HG03064 (cell line): ENCODE measurements around the gene BRD1.

Experiments used
- ATAC-seq: cut with Tn5 transposase; IDR thresholded peaks from one replicate; pipeline ENCODE4 v1.9.1; 2021; ENCODE audit warnings: low read depth; ENCODE audit not compliant: unreplicated experiment

The BRD1 gene

DNA sequence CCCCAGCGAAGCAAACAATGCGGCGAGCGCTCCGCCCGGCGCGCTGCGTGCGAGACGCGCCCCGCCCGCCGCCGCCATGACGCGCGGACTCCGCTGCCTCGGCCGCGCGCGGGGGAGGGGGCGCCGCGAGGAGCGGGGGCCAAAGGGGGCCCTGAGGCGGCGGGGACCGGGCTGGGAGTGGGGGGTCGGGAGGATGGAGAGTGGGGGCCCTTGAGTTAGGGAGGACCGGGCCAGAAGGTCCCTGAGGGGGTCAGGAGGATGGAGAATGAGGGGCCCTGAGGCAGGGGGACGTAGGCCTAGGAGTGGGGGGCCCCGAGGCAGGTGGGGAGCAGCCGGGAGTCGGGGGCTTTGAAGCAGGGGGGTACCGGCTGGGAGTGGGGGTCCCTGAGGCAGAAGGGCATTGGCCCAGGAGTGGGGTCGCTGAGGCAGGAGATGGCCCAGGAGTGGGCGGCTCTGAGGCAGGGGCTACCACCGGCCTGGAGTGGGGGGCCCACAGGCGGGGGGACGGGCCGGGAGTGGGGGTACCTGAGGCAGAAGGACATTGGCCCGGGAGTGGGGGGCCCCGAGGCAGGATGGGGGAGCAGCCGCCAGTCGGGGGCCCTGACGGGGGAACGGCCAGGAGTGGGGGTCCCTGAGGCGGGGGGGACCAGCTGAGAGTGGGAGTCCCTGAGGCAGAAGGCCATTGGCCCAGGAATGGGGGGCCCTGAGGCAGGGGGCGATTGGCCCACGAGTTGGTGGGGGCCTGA lies at the start of gene BRD1:
Gene BRD1 (minus strand): TSS at position 21 of the 746 bp plus-strand sequence. CDS start 3,556 bp downstream, outside the sequence.
- ATAC-seq = no peak

DNA sequence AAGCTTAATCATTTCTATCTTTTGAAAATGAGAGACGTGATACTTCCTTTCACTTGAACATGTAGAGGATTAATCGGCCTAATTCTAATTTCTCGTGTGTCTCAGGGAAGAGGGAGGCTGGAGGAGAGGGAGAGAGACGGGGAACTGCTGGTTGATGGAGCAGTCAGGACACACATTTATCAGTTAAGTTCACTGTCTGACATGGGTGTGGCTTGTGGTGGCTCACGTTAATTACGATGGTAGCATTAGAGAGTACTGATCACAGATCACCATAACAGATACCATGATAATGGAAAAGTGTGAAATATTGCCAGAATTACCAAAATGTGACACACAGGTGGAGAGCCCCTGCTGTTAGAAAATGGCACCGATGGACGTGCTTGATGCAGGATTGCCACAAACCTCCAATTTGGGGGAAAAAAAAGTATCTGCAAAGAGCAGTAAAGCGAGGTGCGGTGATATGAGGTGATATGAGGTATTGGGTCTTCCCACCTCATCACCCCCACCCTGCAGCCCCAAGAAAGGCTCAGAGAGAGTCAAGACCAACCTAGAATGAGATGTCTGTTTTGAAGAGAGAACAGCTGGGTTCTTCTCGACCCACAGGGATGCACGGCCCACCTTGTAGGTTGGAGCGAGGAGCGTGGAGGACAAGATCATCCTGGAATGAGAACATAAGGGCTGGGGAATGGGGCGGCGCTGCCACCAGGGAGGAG lies 45.7 kb upstream of the BRD1 start:
- no peak for ATAC-seq

DNA sequence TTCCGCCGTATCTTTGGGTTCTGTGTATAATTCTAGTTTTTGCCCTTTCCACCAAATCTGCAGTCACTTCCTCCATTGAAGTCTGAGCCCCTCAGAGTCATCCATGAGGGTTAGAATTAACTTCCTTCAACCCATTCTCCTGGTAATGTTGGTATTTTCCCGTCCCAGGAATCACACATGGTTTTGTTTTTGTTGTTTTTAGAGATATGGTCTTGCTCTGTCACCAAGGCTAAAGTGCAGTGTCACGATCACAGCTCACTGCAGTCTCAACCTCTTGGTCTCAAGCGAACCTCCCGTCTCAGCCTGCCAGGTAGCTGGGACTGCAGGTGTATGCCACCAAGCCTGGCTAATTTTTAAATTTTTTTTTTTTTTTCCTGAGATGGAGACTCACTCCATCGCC lies 44.7 kb upstream of the BRD1 start:
- ATAC-seq = no peak

DNA sequence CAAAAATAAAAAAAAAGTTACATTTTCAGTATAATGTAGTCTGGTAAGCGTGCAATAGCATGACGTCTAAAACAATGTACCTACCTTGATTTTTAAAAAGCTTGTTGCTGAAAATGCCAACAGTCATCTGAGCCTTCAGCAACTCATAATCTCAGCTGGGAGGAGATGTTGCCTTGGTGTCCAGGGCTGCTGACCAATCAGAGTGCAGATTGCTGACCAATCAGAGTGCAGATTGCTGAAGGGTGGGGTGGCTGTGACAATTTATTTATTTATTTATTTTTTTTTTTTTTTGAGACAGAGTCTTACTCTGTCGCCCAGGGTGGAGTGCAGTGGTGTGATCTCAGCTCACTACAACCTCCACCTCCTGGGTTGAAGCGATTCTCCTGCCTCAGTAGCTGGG lies 43.8 kb upstream of the BRD1 start:
- ATAC-seq = no peak

DNA sequence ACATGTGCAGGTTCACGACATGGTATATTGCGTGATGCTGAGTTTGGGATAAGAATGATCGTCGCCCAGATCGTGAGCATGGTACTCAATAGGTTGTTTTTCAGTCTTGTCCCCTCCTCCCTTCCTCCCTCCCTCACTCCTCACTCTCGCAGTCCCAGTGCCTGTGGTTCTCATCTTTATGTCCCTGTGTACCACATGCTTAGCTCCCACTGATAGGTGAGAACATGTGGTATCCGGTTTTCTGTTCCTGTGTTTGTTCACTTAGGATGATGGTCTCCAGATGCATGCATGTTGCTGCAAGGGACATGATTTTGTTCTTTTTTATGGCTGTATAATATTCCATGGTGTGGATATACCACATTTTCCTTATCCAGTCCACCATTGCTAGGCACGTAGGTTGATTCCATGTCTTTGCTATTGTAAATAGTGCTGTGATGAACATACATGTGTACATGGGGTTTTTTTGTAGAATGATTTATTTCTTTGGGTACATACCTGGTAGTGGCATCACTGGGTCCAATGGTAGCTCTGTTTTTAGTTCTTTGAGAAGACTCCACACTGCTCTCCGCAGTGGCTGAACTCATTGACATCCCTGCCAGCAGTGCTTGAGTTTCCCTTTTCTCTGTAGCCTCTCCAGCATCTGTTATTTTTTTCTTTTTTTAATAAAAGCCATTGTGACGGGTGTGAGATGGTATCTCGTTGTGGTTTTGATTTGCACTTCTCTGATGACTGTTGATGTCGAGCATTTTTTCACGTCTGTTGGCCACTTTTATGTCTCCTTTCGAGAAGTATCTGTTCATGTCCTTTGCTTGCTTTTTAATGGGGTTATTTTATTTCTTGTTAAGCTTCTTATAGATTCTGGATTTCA lies 42.4 kb upstream of the BRD1 start:
- no peak for ATAC-seq

DNA sequence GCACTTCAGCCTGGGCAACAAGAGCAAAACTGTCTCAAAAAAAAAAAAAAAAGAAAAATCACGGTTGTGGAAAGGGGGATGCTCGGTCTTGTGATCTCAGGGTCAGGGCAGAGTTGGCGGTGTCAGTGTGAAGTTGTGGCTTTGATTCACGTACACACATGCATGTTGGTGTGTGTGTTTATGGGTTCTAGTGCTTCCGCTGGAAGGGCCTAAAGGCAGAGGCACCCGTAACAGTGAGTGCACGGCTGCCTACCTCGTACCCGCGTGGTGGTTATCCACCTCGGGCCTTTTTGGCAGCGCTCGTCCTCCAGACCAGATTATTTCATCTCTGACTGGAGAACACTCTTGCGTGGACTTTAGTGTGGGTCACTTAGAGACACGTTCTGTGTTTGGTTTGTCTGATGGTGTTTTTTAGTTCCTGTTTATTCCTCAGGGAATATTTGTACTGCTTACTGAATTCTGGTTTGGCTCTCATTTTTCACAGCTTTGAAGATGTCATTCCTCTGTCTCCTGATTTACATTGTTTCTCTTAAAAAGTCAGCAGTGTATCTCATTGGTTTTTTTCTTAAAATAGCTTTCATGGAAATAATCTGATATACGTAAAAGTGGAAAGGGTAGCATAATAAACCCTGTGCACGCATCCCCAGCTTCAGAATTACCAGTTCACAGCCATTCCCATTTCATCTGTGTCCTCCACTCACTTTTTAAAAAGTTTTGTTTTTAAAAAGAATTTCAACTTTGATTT lies 41.6 kb upstream of the BRD1 start:
- ATAC-seq = no peak

DNA sequence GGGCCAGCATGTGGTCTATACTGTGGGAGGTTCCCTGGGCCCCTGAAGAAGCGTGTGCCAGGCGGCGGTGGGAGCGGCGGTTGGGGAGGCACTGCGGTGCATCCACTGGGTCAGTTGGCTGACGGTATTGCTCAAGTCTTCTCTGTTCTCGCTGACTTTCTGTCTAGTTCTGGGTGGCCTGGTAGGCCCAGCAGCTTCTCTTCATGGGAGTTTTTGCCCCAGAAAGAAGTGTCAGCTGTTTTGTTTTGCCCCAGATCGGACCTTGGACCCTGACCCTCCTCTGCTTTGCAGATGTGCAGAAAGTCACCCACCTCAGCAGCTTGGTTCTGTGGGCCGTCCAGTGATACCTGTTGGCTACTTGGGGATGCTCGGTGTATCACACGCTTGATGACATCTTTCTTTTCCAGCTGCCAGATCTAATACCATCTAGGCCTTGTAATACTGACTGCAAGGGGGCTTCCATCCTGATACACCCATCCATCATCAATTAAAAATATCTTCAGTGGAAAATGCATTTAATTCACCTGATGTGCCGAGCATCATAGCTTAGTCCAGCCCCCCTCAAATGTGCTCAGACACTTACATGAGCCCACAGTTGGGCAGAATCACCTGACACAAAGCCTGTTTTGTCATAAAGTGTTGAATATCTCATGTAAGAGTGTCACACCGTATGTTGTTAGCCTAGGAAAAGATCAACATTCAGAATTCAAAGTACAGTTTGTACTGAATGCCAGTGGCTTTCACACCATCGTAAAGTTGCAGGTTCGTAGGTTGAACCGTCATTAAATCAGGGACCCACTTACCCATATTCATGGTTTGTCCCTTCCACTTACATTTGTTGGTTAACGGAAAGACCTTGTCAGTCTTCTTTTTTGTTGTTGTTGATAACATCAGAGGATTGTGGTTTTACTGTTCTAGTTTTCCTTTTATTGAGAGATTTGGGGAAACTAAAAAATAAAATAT lies 39.9 kb upstream of the BRD1 start:
- no peak for ATAC-seq

DNA sequence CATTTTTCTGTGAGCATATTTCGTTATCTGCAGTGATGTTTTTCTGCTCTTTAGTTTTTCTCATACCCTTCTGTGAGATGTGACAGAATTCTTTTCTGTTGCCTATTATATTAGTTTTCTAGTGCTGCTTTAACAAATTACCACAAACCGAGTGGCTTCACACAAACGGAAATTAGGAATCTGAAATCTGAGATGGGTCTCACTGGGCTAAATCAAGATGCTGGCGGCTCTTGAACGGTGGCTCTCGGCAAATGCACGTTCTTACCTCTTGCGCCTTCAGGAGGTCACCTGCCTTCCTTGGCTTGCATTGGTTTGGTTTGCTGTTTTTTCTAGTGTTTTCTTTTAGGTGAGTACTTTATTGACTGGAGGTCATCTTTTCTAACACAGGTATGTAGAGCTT lies 39.0 kb upstream of the BRD1 start:
- no peak for ATAC-seq

DNA sequence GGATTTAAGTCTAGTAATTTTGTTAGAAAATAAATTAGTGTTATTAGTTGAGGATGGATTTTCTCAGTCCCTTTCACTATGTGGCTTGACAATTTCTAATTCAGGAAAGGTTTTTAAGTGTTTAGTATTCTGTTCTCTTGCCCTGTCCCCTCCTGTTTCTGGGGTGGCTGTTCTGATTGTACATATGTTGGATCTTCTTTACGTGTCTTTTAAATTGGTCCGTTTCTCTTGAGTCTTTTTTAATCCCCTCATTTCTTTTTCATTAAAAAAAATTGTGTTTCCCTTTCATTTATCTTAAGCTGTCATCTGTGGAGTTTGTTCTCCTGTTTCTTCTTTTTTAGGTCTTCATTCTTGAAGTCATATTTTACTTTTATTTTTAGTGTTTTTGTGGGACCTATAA lies 38.5 kb upstream of the BRD1 start:
- ATAC-seq = no peak

DNA sequence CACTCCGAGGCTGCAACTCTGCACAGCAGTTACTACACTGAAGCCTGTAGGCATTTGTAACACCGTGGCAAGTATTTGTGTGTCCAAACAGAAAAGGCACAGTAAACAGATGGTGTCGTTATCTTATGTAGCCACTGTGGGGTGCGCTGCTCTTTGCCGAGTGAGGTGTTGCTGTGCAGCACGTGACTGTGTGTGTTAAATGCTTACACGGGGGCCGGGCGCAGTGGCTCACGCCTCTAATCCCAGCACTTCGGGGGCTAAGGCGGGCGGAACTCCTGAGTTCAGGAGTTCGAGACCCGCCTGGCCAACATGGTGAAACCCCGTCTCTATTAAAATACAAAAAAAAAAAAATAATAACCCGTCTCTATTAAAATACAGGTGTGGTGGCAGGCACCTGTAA lies 37.5 kb upstream of the BRD1 start:
- no peak for ATAC-seq

DNA sequence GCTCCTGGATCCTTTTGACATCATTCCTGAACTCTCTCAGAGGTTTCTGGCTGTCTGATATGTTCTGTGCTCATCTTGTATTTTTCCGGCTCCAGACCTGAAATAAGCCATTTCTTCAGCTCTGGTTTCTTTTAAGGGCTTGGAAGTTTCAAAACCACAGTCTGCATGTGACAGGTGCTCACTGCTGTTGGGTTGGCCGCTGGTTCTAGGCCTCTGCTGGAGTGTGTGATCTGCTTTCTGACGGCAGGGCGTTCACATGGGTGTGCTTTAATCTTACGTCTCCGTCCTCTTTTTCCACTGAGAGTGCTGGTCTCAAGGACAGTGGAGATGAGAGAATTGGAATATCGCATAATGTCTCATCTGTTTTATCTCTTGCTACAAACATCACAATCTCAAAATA lies 36.3 kb upstream of the BRD1 start:
- ATAC-seq = no peak

DNA sequence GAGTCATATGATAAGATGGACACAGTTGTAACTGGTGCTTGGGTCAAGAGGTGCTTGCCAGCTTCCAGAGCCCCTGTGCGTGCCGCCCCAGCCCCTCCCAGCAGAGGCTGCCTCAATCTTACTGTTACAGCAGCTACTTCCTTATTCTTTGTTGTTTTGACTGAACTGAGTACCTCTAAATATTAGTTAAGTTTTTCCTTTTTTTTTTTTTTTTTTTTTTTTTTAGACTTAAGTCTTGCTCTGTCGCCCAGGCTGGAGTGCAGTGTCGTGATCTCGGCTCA lies 34.8 kb upstream of the BRD1 start:
- ATAC-seq = no peak

DNA sequence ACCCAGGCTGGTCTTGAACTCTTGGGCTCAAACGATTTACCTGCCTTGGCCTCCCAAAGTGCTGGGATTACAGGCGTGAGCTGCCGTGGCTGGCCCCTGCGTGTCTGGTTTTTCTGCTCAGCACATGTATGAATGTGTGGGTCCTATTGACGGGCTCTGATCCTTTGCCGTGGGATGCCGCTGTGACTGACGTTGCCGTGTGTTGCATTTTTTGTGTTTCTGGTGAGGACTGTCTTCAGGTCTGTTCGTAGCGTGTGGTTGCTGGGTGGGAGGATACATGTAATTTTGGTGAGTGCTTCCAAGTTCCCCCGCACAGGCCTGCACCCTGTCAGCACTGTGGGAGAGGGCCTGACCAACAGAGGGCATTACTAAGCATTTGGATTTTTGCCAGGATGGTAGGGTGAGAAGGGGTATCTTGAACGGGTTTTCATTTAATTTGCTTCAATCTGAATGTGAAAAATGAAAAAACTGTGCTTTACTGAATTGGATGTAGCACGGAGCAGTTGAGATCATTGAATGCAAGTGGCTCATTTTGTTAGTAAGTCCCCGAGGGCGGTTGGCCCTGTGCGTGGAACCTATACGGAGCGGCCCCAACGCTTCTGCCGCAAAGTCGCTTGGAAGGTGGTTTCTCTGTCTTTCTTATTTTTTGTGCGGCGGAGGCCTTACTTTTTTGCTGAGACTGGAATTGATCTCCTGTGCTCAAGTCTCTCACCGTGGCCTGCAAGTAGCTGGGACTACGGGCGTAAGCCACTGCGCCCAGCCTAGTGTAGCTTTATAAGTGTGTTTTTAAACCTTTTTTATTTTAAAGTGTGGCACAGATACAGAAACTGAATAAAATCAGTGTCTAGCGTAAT lies 34.2 kb upstream of the BRD1 start:
- no peak for ATAC-seq

DNA sequence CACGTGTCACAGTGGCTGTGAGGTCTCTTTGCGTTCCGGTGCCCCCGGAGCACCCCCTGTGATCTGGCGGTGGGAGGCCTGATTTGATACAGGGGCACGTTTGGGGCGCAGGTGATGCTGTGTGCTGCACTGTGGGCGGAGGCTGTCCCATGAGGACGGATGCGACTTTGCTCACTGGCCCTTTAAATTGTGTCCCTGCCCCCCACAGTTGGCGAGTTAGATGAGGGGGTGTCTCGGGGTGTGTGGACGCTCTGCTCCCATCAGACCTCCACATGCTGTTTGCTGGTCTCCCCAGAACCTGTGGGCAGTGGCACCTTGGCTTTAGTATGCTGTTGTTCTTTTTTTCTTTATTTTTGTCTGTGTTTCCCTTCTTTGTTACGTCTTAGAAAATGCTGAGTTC lies 31.2 kb upstream of the BRD1 start:
- no peak for ATAC-seq

DNA sequence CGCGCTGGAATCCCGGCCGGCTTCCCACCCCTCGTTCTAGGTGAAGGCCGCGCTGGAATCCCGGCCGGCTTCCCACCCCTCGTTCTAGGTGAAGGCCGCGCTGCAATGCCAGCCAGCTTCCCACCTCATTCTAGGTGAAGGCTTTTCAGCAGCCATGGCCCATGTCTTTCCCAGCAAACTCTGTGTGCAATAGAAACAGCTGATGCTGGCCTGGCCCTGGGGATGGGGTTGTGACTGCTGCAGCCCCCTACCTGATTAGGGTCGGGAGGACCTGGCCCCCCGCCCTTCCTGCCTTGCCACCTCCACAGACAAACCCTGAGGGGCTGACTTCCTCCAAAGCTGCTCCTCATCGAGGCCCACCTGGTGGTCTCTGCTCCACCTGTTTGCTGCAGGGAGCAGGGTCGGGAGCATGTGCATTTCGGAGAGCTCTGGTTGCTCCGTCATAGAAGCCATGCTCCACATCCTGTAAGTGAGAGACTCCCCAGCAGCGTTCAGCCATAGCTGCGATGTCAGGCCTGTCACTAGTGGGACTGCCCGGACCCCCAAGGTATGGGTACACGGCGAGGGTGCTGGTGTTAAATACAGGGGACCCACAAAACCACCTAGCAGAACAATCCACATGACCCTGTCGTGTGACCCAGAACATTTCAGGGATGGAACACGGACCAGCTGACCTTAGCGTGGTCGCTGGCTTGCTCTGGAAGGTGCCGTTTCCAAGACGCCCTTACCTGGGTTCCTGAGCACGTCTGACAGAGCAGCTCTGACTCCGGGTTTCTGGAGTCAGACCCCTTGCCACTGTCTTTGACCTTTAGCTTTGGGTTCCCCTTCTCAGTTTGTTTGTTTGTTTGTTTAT lies 29.3 kb upstream of the BRD1 start:
- no peak for ATAC-seq

DNA sequence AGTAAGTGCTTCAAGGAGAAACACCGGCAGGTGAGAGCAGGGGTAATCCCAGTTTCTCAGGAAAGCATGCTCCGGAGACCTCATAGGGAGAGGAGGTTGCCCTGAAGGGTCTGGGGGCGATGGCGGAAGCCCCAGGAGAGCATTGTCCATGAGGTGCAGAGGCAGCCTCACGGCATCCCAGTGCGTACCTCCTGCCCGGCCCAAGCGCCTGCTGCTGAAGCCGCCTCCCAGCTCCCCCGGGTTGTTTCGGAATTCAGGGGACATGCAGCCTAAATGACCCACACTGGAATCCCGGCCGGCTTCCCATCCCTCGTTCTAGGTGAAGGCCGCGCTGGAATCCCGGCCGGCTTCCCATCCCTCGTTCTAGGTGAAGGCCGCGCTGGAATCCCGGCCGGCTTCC lies 28.7 kb upstream of the BRD1 start:
- no peak for ATAC-seq

DNA sequence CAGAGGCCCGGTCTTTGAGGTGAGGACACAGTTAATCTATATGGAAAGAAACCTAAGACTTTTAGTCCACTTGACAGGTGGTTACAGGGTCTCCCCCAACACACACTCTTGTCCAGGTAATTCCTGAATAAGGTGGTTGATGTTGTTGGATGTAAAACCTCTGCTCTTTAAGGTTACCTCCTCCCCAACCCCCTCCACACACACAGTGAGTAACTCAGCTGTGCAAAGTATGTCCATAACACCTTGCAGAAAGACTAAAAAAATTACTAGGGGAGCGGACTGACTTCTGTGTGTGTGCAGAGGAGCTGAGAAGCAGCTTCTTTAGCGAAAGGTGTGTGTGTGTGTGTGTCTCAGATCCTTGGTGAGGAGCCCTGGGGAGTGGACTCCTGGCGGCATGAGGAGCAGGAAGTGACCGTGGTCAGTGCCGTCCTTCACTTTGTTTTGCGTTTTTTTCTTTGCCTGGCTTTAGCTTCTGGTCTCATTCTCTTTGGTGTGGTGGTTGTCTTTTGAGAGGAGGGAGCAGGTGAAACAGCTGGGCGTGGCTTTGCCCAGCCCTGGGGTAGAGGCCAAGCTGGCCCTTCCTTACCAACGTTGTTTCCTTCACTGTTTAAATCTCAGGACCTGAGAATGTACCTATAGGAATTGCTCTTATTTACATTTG lies 27.7 kb upstream of the BRD1 start:
- ATAC-seq = no peak
